GM21367 (cell line): Measurements from ENCODE around the gene CRABP2.

Experiments
- ATAC-seq: cut with Tn5 transposase; IDR thresholded peaks from one replicate; pipeline ENCODE4 v1.9.1; 2021; ENCODE audit not compliant: unreplicated experiment

CRABP2 gene

GRCh38 chr1:156691665-156692440 lies 13.5 kb downstream of the CRABP2 start:
- no peak for ATAC-seq

- no peak for ATAC-seq
Measured at GRCh38 chr1:156691191-156691590, 14.2 kb downstream of the CRABP2 start.

- ATAC-seq: no peak
Measured at GRCh38 chr1:156690675-156691036, 14.7 kb downstream of the CRABP2 start.

- ATAC-seq: no peak
Measured at GRCh38 chr1:156689953-156690674, 15.3 kb downstream of the CRABP2 start.

- ATAC-seq: no peak
Measured at GRCh38 chr1:156689035-156689952, 16.1 kb downstream of the CRABP2 start.

GRCh38 chr1:156684227-156684782 lies 21.1 kb downstream of the CRABP2 start:
- no peak for ATAC-seq

GRCh38 chr1:156682166-156682890 lies 23.1 kb downstream of the CRABP2 start:
- no peak for ATAC-seq

GRCh38 chr1:156681196-156681960 lies 24.0 kb downstream of the CRABP2 start:
- no peak for ATAC-seq

GRCh38 chr1:156680056-156680455 lies 25.3 kb downstream of the CRABP2 start:
- ATAC-seq: no peak

GRCh38 chr1:156677616-156678596 lies 27.5 kb downstream of the CRABP2 start:
- no peak for ATAC-seq

GRCh38 chr1:156676820-156677615 lies 28.4 kb downstream of the CRABP2 start, which contains the start of gene NES:
NES (minus strand) TSS chr1:156677407; CDS start chr1:156677264, 143 bp downstream.
- no peak for ATAC-seq

- ATAC-seq: no peak
Measured at GRCh38 chr1:156676114-156676819, 29.1 kb downstream of the CRABP2 start.

GRCh38 chr1:156675210-156676113 lies 29.9 kb downstream of the CRABP2 start:
- ATAC-seq: no peak

- no peak for ATAC-seq
Measured at GRCh38 chr1:156673387-156674121, 31.8 kb downstream of the CRABP2 start.

GRCh38 chr1:156671804-156672203 lies 33.6 kb downstream of the CRABP2 start:
- ATAC-seq: no peak
